ENCODE results near the gene PRELP. TPM values are rescaled to one million over a fixed set of nuclear protein-coding genes. Genes with fewer than 3 reads are reported as not detected.

PRELP gene
- total and polyA plus RNA-seq, 2 donors (not counting 1 experiment from before 2014, with no cell fraction given), result not detected

DNA sequence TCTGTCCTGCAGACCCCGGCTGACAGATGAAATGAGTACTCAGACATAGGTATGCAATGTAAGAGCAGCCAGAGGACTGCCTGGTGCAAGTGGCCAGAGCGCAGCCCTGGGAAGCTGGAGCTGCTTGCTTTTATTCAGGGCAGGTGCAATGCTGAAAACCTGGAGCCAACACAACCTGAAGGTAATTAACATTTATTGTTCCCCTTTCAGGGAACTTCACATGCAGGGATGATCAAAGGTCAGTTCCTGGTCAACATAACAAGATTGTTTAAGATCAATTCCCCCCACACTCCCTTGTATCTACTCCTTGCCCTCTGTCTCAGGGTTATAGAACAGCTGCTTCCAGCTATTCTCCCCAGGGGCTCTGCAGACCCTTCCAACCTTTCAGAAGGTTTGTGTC, 48.7 kb upstream of the PRELP start:
- 100% methylated on average over 2 of the region's 2 CpGs for WGBS (ENCODE audit: insufficient coverage)
- DNase-seq, result no peak
- peaks cover 50% of the 10 kb centered on the region for H3K27me3 Mint-ChIP-seq
- no peak overlapping the region for H3K4me3 Mint-ChIP-seq
- H3K27ac Mint-ChIP-seq, result no peak overlapping the region
- no peak overlapping the region for H3K4me2 ChIP-seq (replicated peaks; ENCODE audit: low read depth, low read length, poor library complexity, severe bottlenecking)
- intact Hi-C loops (cut with micrococcal nuclease), result loop anchor here (5.0 kb wide), 1 partner anchor 65 kb away; no protein-coding TSS in a partner anchor
- no peaks in the 10 kb centered on the region for H3K9me3 ChIP-seq (ENCODE audit: control extremely low read depth in 1 of 3, control insufficient read depth in 2 of 3, insufficient read depth in 1 of 3, low read length in 2 of 3)
- peaks cover 0 to 8% (median 1%) of the 10 kb centered on the region in 4 experiments for H3K27me3 ChIP-seq (replicated peaks in 1 of 4; ENCODE audit: control extremely low read depth in 1 of 4, control insufficient read depth in 3 of 4, insufficient read depth in 4 of 4, low read length in 3 of 4)
- H3K4me1 ChIP-seq (ENCODE audit: control insufficient read depth in 2 of 2, insufficient read depth in 2 of 2, low read length in 2 of 2), result peaks cover 0 to 3% of the 10 kb centered on the region in 2 donors
- ChIA-PET CTCF (no interaction called here), POLR2A (no interaction called here)
- TF ChIP-seq, protein P1, sequence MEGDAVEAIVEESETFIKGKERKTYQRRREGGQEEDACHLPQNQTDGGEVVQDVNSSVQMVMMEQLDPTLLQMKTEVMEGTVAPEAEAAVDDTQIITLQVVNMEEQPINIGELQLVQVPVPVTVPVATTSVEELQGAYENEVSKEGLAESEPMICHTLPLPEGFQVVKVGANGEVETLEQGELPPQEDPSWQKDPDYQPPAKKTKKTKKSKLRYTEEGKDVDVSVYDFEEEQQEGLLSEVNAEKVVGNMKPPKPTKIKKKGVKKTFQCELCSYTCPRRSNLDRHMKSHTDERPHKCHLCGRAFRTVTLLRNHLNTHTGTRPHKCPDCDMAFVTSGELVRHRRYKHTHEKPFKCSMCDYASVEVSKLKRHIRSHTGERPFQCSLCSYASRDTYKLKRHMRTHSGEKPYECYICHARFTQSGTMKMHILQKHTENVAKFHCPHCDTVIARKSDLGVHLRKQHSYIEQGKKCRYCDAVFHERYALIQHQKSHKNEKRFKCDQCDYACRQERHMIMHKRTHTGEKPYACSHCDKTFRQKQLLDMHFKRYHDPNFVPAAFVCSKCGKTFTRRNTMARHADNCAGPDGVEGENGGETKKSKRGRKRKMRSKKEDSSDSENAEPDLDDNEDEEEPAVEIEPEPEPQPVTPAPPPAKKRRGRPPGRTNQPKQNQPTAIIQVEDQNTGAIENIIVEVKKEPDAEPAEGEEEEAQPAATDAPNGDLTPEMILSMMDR (IDR thresholded peaks at IDR 0.05), result no peak
- TF ChIP-seq EZH2 (IDR thresholded peaks at IDR 0.05; ENCODE audit: borderline replicate concordance, insufficient read depth, low read depth, low read length, poor library complexity, severe bottlenecking), result no peak
- H2AFZ ChIP-seq (ENCODE audit: insufficient read depth, low read depth, low read length, poor library complexity, severe bottlenecking), result no peak overlapping the region
- no peaks in the 10 kb centered on the region for H3K79me2 ChIP-seq (ENCODE audit: control insufficient read depth, insufficient read depth, low read length)
- ATAC-seq (ENCODE audit: low read depth), result no peak
- no peak overlapping the region for H3K27ac ChIP-seq (ENCODE audit: low read length in 2 of 2)
- H3K4me1 Mint-ChIP-seq, result peaks cover 13% of the 10 kb centered on the region
- no peak overlapping the region for H3K4me3 ChIP-seq (ENCODE audit: control extremely low read depth in 1 of 5, extremely low read depth in 1 of 5, insufficient read depth in 1 of 5, low read depth in 2 of 5, low read length in 4 of 5)
- no peaks in the 10 kb centered on the region for H3K9me3 Mint-ChIP-seq (ENCODE audit: insufficient read depth)
- H3K9ac ChIP-seq (ENCODE audit: low read length), result no peak overlapping the region
- no peaks in the 10 kb centered on the region for H3K36me3 ChIP-seq (replicated peaks in 1 of 2; ENCODE audit: control extremely low read depth in 1 of 2, control insufficient read depth in 1 of 2, extremely low read depth in 1 of 2, insufficient read depth in 2 of 2, low read length in 1 of 2)
- H4K20me1 ChIP-seq (ENCODE audit: control insufficient read depth, insufficient read depth, low read length, poor library complexity, severe bottlenecking), result no peaks in the 10 kb centered on the region

DNA sequence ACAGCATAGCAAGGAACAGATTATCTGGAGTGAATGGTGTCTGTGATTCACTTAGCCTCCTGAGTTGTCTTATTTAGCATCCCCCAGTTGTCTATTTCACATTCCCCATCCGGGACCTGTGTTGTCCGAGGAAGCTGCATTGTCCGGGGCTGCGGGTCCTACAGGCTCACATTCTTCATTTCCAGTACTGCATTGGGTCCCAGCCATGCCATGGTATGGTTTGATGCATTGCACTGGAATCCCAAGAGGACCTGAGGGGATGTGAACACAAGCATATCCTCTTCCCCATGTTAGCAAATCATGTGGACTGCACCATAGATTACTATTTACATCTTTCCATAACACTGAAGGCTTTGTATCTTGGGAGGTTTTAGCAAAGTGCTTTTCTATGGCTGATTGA, 48.2 kb upstream of the PRELP start:
- TF ChIP-seq, protein P1 (IDR thresholded peaks at IDR 0.05), result no peak
- TF ChIP-seq EZH2 (IDR thresholded peaks at IDR 0.05; ENCODE audit: borderline replicate concordance, insufficient read depth, low read depth, low read length, poor library complexity, severe bottlenecking), result no peak
- no peaks in the 10 kb centered on the region for H3K79me2 ChIP-seq (ENCODE audit: control insufficient read depth, insufficient read depth, low read length)
- ChIA-PET CTCF (no interaction called here), POLR2A (no interaction called here)
- H3K4me1 ChIP-seq (ENCODE audit: control insufficient read depth in 2 of 2, insufficient read depth in 2 of 2, low read length in 2 of 2), result peaks cover 0 to 3% of the 10 kb centered on the region in 2 donors
- H3K36me3 ChIP-seq (replicated peaks in 1 of 2; ENCODE audit: control extremely low read depth in 1 of 2, control insufficient read depth in 1 of 2, extremely low read depth in 1 of 2, insufficient read depth in 2 of 2, low read length in 1 of 2), result no peaks in the 10 kb centered on the region
- H2AFZ ChIP-seq (ENCODE audit: insufficient read depth, low read depth, low read length, poor library complexity, severe bottlenecking), result no peak overlapping the region
- H3K27me3 ChIP-seq (replicated peaks in 1 of 4; ENCODE audit: control extremely low read depth in 1 of 4, control insufficient read depth in 3 of 4, insufficient read depth in 4 of 4, low read length in 3 of 4), result peaks cover 0 to 9% (median 0%) of the 10 kb centered on the region in 4 experiments
- DNase-seq (no peak), ATAC-seq (ENCODE audit: low read depth) (no peak)
- H3K4me3 ChIP-seq (ENCODE audit: control extremely low read depth in 1 of 5, extremely low read depth in 1 of 5, insufficient read depth in 1 of 5, low read depth in 2 of 5, low read length in 4 of 5), result no peak overlapping the region
- no peaks in the 10 kb centered on the region for H3K9me3 ChIP-seq (ENCODE audit: control extremely low read depth in 1 of 3, control insufficient read depth in 2 of 3, insufficient read depth in 1 of 3, low read length in 2 of 3)
- H3K9ac ChIP-seq (ENCODE audit: low read length), result no peak overlapping the region
- Mint-ChIP-seq H3K4me3 (no peak overlapping the region), H3K27me3 (peaks cover 50% of the 10 kb centered on the region), H3K27ac (no peak overlapping the region), H3K9me3 (ENCODE audit: insufficient read depth) (no peaks in the 10 kb centered on the region), H3K4me1 (peaks cover 13% of the 10 kb centered on the region)
- no peak overlapping the region for H3K27ac ChIP-seq (ENCODE audit: low read length in 2 of 2)
- no peaks in the 10 kb centered on the region for H4K20me1 ChIP-seq (ENCODE audit: control insufficient read depth, insufficient read depth, low read length, poor library complexity, severe bottlenecking)
- no CpG with 5 or more reads among the region's 4 CpGs for WGBS (ENCODE audit: insufficient coverage)
- intact Hi-C loops (cut with micrococcal nuclease), result loop anchor here (5.0 kb wide), 1 partner anchor 65 kb away; no protein-coding TSS in a partner anchor
- H3K4me2 ChIP-seq (replicated peaks; ENCODE audit: low read depth, low read length, poor library complexity, severe bottlenecking), result no peak overlapping the region

All from B cell (primary cell).